Body of pancreas (tissue), 4 donors: Measurements from ENCODE around the gene RPS29. TPM values are rescaled to one million over a fixed set of nuclear protein-coding genes. Genes with fewer than 3 reads are reported as not detected.
A peak's percentile ranks its signal among the peaks of the same experiment; 100 is the strongest.
"Not testable (repeated sequence)": the region's sequence is repeated elsewhere in the genome, so short reads cannot be mapped to it uniquely, and the experiment has no call there.

ENCODE experiments used
- ATAC-seq: fragments of 150-250 bp; one replicate; pipeline ENCODE4 v1.9.1; 2016
- DNase-seq, 4 donors: peaks; one replicate each; pipeline ENCODE4 v3.0.0-alpha.2; 2019
- H3K27ac ChIP-seq, 4 donors: fragments of 200-600 bp; sonication (generic); 1 replicate in 3 of 4; 2 replicates in 1 of 4; pipeline versions ENCODE4 v1.5.1 to v1.6.1; 2016 to 2019; ENCODE audit warnings: mild to moderate bottlenecking in 1 of 4, mixed read lengths in 1 of 4, moderate library complexity in 1 of 4
- H3K27me3 ChIP-seq, 2 donors: fragments of 200-600 bp; sonication (generic); one replicate each; pipeline ENCODE4 v1.6.0; 2016; ENCODE audit warnings: mild to moderate bottlenecking in 1 of 2
- H3K36me3 ChIP-seq, 2 donors: fragments of 200-600 bp; sonication (generic); replicated peaks in 1 of 2; 2 replicates each; pipeline ENCODE4 v1.5.1; 2016; ENCODE audit warnings: low read depth in 2 of 2; ENCODE audit not compliant: insufficient read depth in 1 of 2
- H3K4me1 ChIP-seq: fragments of 200-600 bp; sonication (generic); one replicate; pipeline ENCODE4 v1.6.0; 2016
- H3K4me3 ChIP-seq, 2 donors: fragments of 200-600 bp; sonication (generic); 1 replicate in 1 of 2; 2 replicates in 1 of 2; pipeline ENCODE4 v1.5.1; 2016 to 2019
- H3K9me3 ChIP-seq, 3 donors: fragments of 200-600 bp; sonication (generic); 1 replicate in 2 of 3; 2 replicates in 1 of 3; pipeline ENCODE4 v1.5.1; 2016
- CTCF ChIP-seq, 7 experiments: fragments of 450-650 bp in 4 of 7; fragments of 200-600 bp in 3 of 7; sonication (generic) in 3 of 7; IDR thresholded peaks; one replicate each; pipeline ENCODE4 v1.5.1; 2016 to 2019; ENCODE audit warnings: antibody characterized with exemption in 7 of 7
- POLR2A ChIP-seq, 3 donors: fragments of 450-650 bp; IDR thresholded peaks; one replicate each; pipeline ENCODE4 v1.6.1; 2016; ENCODE audit warnings: antibody characterized with exemption in 3 of 3, mild to moderate bottlenecking in 2 of 3
- WGBS, 2 donors: methylation state at CpG; one replicate each; pipeline ENCODE4 v1.1.5; 2017; 5-methylcytosine and 5-hydroxymethylcytosine counted together
- intact Hi-C: fragments of 100-400 bp; cut with DNase I; formaldehyde crosslinking; loops from one replicate; pipeline ENCODE4 v1.15.1; 2023
- total RNA-seq, 2 donors: library from RNA; depleted of rRNA; stranded (reverse); fragments of >200 nt; gene quantifications; one replicate each; pipeline ENCODE4 v1.1.0, GENCODE V29; 2016

The RPS29 gene
- total RNA-seq, 2 donors from 2014 or later: 1,265 to 2,856 TPM

DNA sequence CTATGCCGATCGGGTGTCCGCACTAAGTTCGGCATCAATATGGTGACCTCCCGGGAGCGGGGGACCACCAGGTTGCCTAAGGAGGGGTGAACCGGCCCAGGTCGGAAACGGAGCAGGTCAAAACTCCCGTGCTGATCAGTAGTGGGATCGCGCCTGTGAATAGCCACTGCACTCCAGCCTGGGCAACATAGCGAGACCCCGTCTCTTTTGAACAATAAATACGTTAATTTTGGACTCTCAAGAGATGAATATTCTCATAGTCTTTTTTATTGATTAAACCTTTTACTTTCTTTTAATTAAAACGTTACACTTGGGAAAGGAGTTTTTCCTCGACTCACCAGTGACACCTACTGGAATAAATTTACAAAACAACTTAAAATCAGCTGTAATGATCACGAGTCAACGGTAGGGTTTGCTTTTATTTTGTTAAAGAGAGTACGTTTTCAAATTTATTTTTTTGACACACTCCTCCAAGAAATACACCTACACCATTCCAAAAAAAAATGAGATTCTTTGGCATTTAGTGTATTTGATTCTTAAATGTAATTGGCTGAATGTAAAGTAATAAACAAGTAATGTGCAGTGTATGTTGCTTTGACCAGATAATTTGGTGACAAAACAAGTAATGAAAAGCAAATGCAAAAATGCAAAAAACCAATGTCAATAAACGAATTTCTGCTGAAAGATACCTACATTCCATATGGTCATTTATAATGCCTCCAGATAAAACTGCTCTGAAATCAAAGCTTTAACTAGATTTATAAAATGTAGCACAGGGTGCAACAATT is 687 bp upstream of the RPS29 start:
- DNase-seq: no peak
- H3K4me1 ChIP-seq: peaks cover 34% of the 10 kb centered on the region
- ATAC-seq: peak; percentile 59
- H3K9me3 ChIP-seq: no peaks in the 10 kb centered on the region
- intact Hi-C loops: no loop called here
- no peaks in the 10 kb centered on the region for H3K36me3 ChIP-seq
- 0 to 2% methylated on average over 11 to 16 of the region's 21 CpGs for WGBS, 2 donors
- no peak overlapping the region for H3K4me3 ChIP-seq
- TF ChIP-seq CTCF (IDR thresholded peaks at IDR 0.05) (peak; percentile 74 to 98 (median 95)), POLR2A (IDR thresholded peaks at IDR 0.05) (no peak)
- H3K27me3 ChIP-seq: no peaks in the 10 kb centered on the region
- H3K27ac ChIP-seq: peak overlapping the region; percentile 93 to 97 (median 95)

GRCh38 chr14:49584981-49585640 is 1.1 kb downstream of the RPS29 start:
- ATAC-seq, intact Hi-C loops, H3K36me3 ChIP-seq, H3K27me3 ChIP-seq, H3K9me3 ChIP-seq, DNase-seq: not testable (repeated sequence)
- Histone ChIP-seq H3K27ac (peak overlapping the region in 3 of 4 donors; percentile 93 to 97 (median 96)), H3K4me3 (peak overlapping the region; percentile 90 to 96), H3K4me1 (peaks cover 34% of the 10 kb centered on the region)
- 11 to 12% methylated on average over 25 to 32 of the region's 32 CpGs for WGBS, 2 donors

- WGBS, 2 donors: 81% methylated on average over 8 to 11 of the region's 11 CpGs
These were observed 2.1 kb downstream of the RPS29 start for GRCh38 chr14:49584058-49584457.

DNA sequence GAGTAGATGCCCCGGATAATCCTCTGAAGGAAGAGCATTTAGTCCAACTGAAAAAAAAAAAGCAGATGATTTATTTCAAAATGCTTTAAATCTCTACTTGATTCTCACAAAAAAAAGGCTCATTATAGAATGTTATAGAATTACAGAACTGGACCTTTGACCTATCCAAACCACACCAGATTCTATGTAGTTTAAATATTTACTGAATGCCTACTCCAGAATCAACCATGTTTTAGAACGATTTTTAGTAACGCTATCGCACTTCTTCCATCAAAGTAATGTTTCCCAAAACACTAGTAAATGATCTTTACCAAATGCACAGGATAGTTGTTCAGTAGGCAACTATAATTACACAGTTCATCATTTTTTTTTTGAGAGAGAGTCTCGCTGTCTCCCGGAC is 2.6 kb downstream of the RPS29 start:
- intact Hi-C loops: no loop called here
- H3K9me3 ChIP-seq: no peaks in the 10 kb centered on the region
- no peaks in the 10 kb centered on the region for H3K36me3 ChIP-seq
- ATAC-seq (no peak), DNase-seq (no peak)
- 75 to 77% methylated on average over 6 of the region's 6 CpGs for WGBS, 2 donors
- peaks cover 34% of the 10 kb centered on the region for H3K4me1 ChIP-seq
- H3K4me3 ChIP-seq: no peak overlapping the region
- no peaks in the 10 kb centered on the region for H3K27me3 ChIP-seq
- H3K27ac ChIP-seq: no peak overlapping the region
- TF ChIP-seq POLR2A (IDR thresholded peaks at IDR 0.05) (no peak), CTCF (IDR thresholded peaks at IDR 0.05) (no peak)

More at GRCh38 chr14:49584058-49584457, 2.1 kb downstream of the RPS29 start:
- Histone ChIP-seq H3K27me3 (no peaks in the 10 kb centered on the region), H3K36me3 (no peaks in the 10 kb centered on the region), H3K4me1 (peaks cover 34% of the 10 kb centered on the region), H3K9me3 (no peaks in the 10 kb centered on the region), H3K27ac (no peak overlapping the region), H3K4me3 (no peak overlapping the region)
- DNase-seq: no peak
- TF ChIP-seq CTCF (IDR thresholded peaks at IDR 0.05) (no peak), POLR2A (IDR thresholded peaks at IDR 0.05) (no peak)
- ATAC-seq: no peak
- intact Hi-C loops: no loop called here

DNA sequence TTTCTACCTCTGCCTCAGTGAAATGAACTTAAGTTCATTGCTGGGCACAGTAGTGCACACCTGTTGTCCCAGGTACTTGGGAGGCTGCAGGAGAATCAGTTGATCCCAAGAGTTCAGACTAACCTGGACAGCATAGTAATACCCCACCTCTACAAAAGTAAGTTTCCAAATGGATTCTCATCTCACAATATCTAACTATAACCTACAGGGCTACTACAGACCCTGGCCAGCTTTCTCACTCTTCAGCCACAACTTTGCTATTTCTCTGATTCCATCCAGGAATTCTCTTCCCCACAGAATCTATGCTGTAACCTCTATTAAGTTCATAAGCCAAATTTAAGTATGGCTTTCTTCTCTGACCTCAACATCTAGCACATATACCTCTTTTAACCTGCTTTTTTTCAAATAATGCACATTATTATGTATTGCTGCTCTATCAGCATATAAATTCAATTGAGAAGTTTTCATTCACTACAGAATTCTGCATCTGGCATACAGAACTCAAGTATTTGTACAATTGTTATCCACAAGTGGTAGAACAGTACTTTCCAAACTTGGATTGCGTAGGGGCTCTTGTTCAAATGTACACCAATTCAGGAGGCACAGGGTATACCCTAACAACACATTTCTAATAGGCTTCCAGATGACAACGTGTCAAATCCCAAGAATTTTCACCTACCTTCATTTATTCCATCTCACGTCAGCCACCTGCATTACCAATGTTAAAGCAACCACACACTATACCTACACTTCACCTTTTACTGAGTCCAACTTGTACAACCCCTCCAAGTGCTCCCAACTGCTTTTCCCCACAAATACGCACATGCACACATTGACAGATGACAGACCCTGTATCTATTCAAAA is 3.8 kb downstream of the RPS29 start:
- Histone ChIP-seq H3K27me3 (no peaks in the 10 kb centered on the region), H3K4me3 (no peak overlapping the region), H3K4me1 (peaks cover 31% of the 10 kb centered on the region), H3K27ac (no peak overlapping the region), H3K36me3 (no peaks in the 10 kb centered on the region), H3K9me3 (no peaks in the 10 kb centered on the region)
- TF ChIP-seq CTCF (IDR thresholded peaks at IDR 0.05) (no peak), POLR2A (IDR thresholded peaks at IDR 0.05) (no peak)
- DNase-seq (no peak), ATAC-seq (no peak)
- 90 to 93% methylated on average over 4 of the region's 4 CpGs for WGBS, 2 donors
- intact Hi-C loops: no loop called here
